NCI-H1048 (cell line): Measurements from ENCODE around the gene GPR156.

ENCODE experiments used
- DNase-seq: peaks from one replicate; lab custom pipeline; 2025; lab: John Stamatoyannopoulos, UW

The GPR156 gene

GRCh38 chr3:120119846-120120510 lies 165.0 kb downstream of the GPR156 start:
- DNase-seq = no peak
